HG02885 (cell line): ENCODE results near the gene CCDC91.

Experiments used
- ATAC-seq: cut with Tn5 transposase; IDR thresholded peaks from one replicate; pipeline ENCODE4 v1.9.1; 2021; ENCODE audit warnings: mild to moderate bottlenecking; ENCODE audit not compliant: unreplicated experiment, poor library complexity

Gene CCDC91

GRCh38 chr12:28506271-28506670 lies 316.0 kb downstream of the CCDC91 start:
- no peak for ATAC-seq

GRCh38 chr12:28507033-28507432 lies 316.8 kb downstream of the CCDC91 start:
- no peak for ATAC-seq

GRCh38 chr12:28507867-28508266 lies 317.6 kb downstream of the CCDC91 start:
- ATAC-seq = no peak

- no peak for ATAC-seq
Observed at GRCh38 chr12:28512406-28512805, 322.1 kb downstream of the CCDC91 start.

GRCh38 chr12:28512876-28513275 lies 322.6 kb downstream of the CCDC91 start:
- no peak for ATAC-seq

- no peak for ATAC-seq
Observed at GRCh38 chr12:28513983-28514382, 323.7 kb downstream of the CCDC91 start.

- no peak for ATAC-seq
Observed at GRCh38 chr12:28517101-28517500, 326.8 kb downstream of the CCDC91 start.

- ATAC-seq = no peak
Observed at GRCh38 chr12:28527631-28528249, 337.5 kb downstream of the CCDC91 start.

GRCh38 chr12:28535216-28535615 lies 345.0 kb downstream of the CCDC91 start:
- no peak for ATAC-seq

GRCh38 chr12:28536088-28536487 lies 345.8 kb downstream of the CCDC91 start:
- no peak for ATAC-seq

- no peak for ATAC-seq
Observed at GRCh38 chr12:28537474-28537873, 347.2 kb downstream of the CCDC91 start.

- no peak for ATAC-seq
Observed at GRCh38 chr12:28539691-28540323, 349.6 kb downstream of the CCDC91 start.

GRCh38 chr12:28540324-28540714 lies 350.1 kb downstream of the CCDC91 start:
- no peak for ATAC-seq

- peak; percentile 81 for ATAC-seq
Observed at GRCh38 chr12:28543021-28543890, 353.0 kb downstream of the CCDC91 start.

- no peak for ATAC-seq
Observed at GRCh38 chr12:28550757-28551704, 360.8 kb downstream of the CCDC91 start.

GRCh38 chr12:28552251-28552970 lies 362.2 kb downstream of the CCDC91 start:
- no peak for ATAC-seq

GRCh38 chr12:28555748-28556147 lies 365.5 kb downstream of the CCDC91 start:
- ATAC-seq = no peak

GRCh38 chr12:28558250-28558649 lies 368.0 kb downstream of the CCDC91 start:
- no peak for ATAC-seq

GRCh38 chr12:28563286-28563685 lies 373.0 kb downstream of the CCDC91 start:
- no peak for ATAC-seq

- no peak for ATAC-seq
Observed at GRCh38 chr12:28563936-28564335, 373.7 kb downstream of the CCDC91 start.
